Thoracic aorta (tissue), 2 donors: ENCODE results near the gene GARRE1. TPM values are rescaled to one million over a fixed set of nuclear protein-coding genes. Genes with fewer than 3 reads are reported as not detected.
"Not testable (repeated sequence)": the region's sequence is repeated elsewhere in the genome, so short reads cannot be mapped to it uniquely, and the experiment has no call there.

Source experiments
- ATAC-seq: fragments of 150-250 bp; one replicate; pipeline ENCODE4 v1.8.0; 2017; ENCODE audit warnings: low read depth; ENCODE audit not compliant: insufficient number of reproducible peaks, low FRiP score
- DNase-seq: peaks from one replicate; pipeline ENCODE4 v3.0.0-alpha.2; 2020; ENCODE audit warnings: low spot score
- H3K27ac ChIP-seq, 2 donors: fragments of 200-600 bp; sonication (generic); 1 replicate in 1 of 2; 2 replicates in 1 of 2; pipeline ENCODE4 v1.5.1; 2016; ENCODE audit warnings: mild to moderate bottlenecking in 2 of 2, moderate library complexity in 2 of 2
- H3K27me3 ChIP-seq: fragments of 200-600 bp; sonication (generic); replicated peaks from 2 replicates; pipeline ENCODE4 v1.6.0; 2016; ENCODE audit warnings: mild to moderate bottlenecking; ENCODE audit not compliant: insufficient read depth
- H3K36me3 ChIP-seq: fragments of 200-600 bp; sonication (generic); one replicate; pipeline ENCODE4 v1.5.1; 2016
- H3K4me1 ChIP-seq, 2 donors: fragments of 200-600 bp; sonication (generic); 1 replicate in 1 of 2; 2 replicates in 1 of 2; pipeline versions ENCODE4 v1.5.1 to v1.6.0; 2016; ENCODE audit warnings: low read depth in 2 of 2, mild to moderate bottlenecking in 1 of 2; ENCODE audit not compliant: control insufficient read depth in 1 of 2
- H3K4me3 ChIP-seq: fragments of 200-600 bp; sonication (generic); 2 replicates; pipeline ENCODE4 v1.5.1; 2016; ENCODE audit warnings: mild to moderate bottlenecking
- H3K9me3 ChIP-seq: fragments of 200-600 bp; sonication (generic); 2 replicates; pipeline ENCODE4 v1.5.1; 2016
- CTCF ChIP-seq: fragments of 200-600 bp; sonication (generic); IDR thresholded peaks from one replicate; pipeline ENCODE4 v1.5.1; 2019; ENCODE audit warnings: antibody characterized with exemption
- total RNA-seq, 2 donors: library from RNA; depleted of rRNA; stranded (reverse); fragments of >200 nt; gene quantifications; one replicate each; pipeline versions ENCODE4 v1.1.0 to v1.2.3, GENCODE V29; 2016

Gene GARRE1
- total RNA-seq, 2 donors from 2014 or later: 31.4 to 37.5 TPM

- peak overlapping the region; percentile 8 to 27 for H3K27ac ChIP-seq
These were observed 22.3 kb downstream of the GARRE1 start for GRCh38 chr19:34276614-34277013.

GRCh38 chr19:34277244-34277643 is 22.9 kb downstream of the GARRE1 start:
- H3K4me1 ChIP-seq: peaks cover 0 to 58% of the 10 kb centered on the region in 2 donors
- H3K9me3 ChIP-seq: no peaks in the 10 kb centered on the region
- H3K4me3 ChIP-seq: no peak overlapping the region
- no peaks in the 10 kb centered on the region for H3K36me3 ChIP-seq
- H3K27ac ChIP-seq: peak overlapping the region in 1 of 2 donors; percentile 27
- DNase-seq (no peak), ATAC-seq (no peak)
- no peak for TF ChIP-seq CTCF
- H3K27me3 ChIP-seq: no peaks in the 10 kb centered on the region

More at GRCh38 chr19:34276614-34277013, 22.3 kb downstream of the GARRE1 start:
- Histone ChIP-seq H3K36me3 (no peaks in the 10 kb centered on the region), H3K4me1 (peaks cover 3 to 64% of the 10 kb centered on the region in 2 donors), H3K4me3 (no peak overlapping the region), H3K27me3 (no peaks in the 10 kb centered on the region), H3K9me3 (no peaks in the 10 kb centered on the region)
- ATAC-seq: no peak
- no peak for DNase-seq
- no peak for TF ChIP-seq CTCF

- no peak for TF ChIP-seq CTCF
- ATAC-seq: no peak
- Histone ChIP-seq H3K27me3 (no peaks in the 10 kb centered on the region), H3K9me3 (no peaks in the 10 kb centered on the region), H3K27ac (peak overlapping the region in 1 of 2 donors; percentile 37), H3K4me3 (peak overlapping the region; percentile 34), H3K36me3 (no peaks in the 10 kb centered on the region), H3K4me1 (peaks cover 0 to 54% of the 10 kb centered on the region in 2 donors)
- no peak for DNase-seq
These were observed 24.4 kb downstream of the GARRE1 start for GRCh38 chr19:34278783-34279182.

GRCh38 chr19:34281444-34281843 is 27.1 kb downstream of the GARRE1 start:
- H3K36me3 ChIP-seq, H3K4me3 ChIP-seq, ATAC-seq, DNase-seq, H3K27ac ChIP-seq, H3K9me3 ChIP-seq, H3K27me3 ChIP-seq: not testable (repeated sequence)
- H3K4me1 ChIP-seq: peaks cover 4 to 35% of the 10 kb centered on the region in 2 donors

- peak overlapping the region in 1 of 2 donors; percentile 1 for H3K27ac ChIP-seq
- peaks cover 4 to 24% of the 10 kb centered on the region in 2 donors for H3K4me1 ChIP-seq
- H3K36me3 ChIP-seq: no peaks in the 10 kb centered on the region
- no peak for DNase-seq
- no peak for TF ChIP-seq CTCF
- no peak overlapping the region for H3K4me3 ChIP-seq
- no peaks in the 10 kb centered on the region for H3K27me3 ChIP-seq
- no peaks in the 10 kb centered on the region for H3K9me3 ChIP-seq
- no peak for ATAC-seq
These were observed 28.5 kb downstream of the GARRE1 start for GRCh38 chr19:34282611-34283519.
